Osteoblast (primary cell): ENCODE measurements around the gene ACVR1. TPM values are rescaled to one million over a fixed set of nuclear protein-coding genes. Genes with fewer than 3 reads are reported as not detected.

ENCODE experiments used
- DNase-seq: peaks from one replicate; pipeline ENCODE4 v3.0.0; 2011; ENCODE audit warnings: low spot score, mixed read lengths; ENCODE audit not compliant: insufficient read length; ENCODE audit errors: missing footprints
- H2AFZ ChIP-seq: 2 replicates; pipeline ENCODE4 v1.6.0; 2011; ENCODE audit warnings: mild to moderate bottlenecking, low read length
- H3K27ac ChIP-seq: 2 replicates; pipeline ENCODE4 v1.5.1; 2011; ENCODE audit warnings: mild to moderate bottlenecking, low read depth, low read length, moderate library complexity
- H3K27me3 ChIP-seq: 2 replicates; pipeline ENCODE4 v1.6.0; 2012; ENCODE audit warnings: mild to moderate bottlenecking, control low read depth, inconsistent platforms, low read length, moderate library complexity; ENCODE audit not compliant: insufficient read depth
- H3K36me3 ChIP-seq: 2 replicates; pipeline ENCODE4 v1.5.1; 2011; ENCODE audit warnings: mild to moderate bottlenecking, low read length, control low read depth, moderate library complexity; ENCODE audit not compliant: insufficient read depth
- H3K4me1 ChIP-seq: 2 replicates; pipeline ENCODE4 v1.5.1; 2011; ENCODE audit warnings: mild to moderate bottlenecking, low read length, control low read depth, moderate library complexity; ENCODE audit not compliant: insufficient read depth
- H3K4me2 ChIP-seq: 2 replicates; pipeline ENCODE4 v1.6.0; 2011; ENCODE audit warnings: mild to moderate bottlenecking, low read length; ENCODE audit not compliant: insufficient read depth
- H3K4me3 ChIP-seq: fragments of 200-600 bp; sonication (generic); 3 replicates; pipeline ENCODE4 v1.5.1; 2012; ENCODE audit warnings: mild to moderate bottlenecking, low read length, inconsistent platforms; ENCODE audit not compliant: insufficient read depth
- H3K79me2 ChIP-seq: 2 replicates; pipeline ENCODE4 v1.6.0; 2012; ENCODE audit warnings: mild to moderate bottlenecking, low read length, control low read depth, inconsistent platforms; ENCODE audit not compliant: insufficient read depth
- H3K9me3 ChIP-seq: 2 replicates; pipeline ENCODE4 v1.5.1; 2011; ENCODE audit warnings: low read depth, low read length, control low read depth
- H4K20me1 ChIP-seq: 2 replicates; pipeline ENCODE4 v1.6.0; 2012; ENCODE audit warnings: mild to moderate bottlenecking, low read length, control low read depth; ENCODE audit not compliant: insufficient read depth
- total RNA-seq: library from RNA; depleted of rRNA; stranded (reverse); fragments of >200 nt; gene quantifications from 2 replicates; pipeline ENCODE4 v1.2.3, GENCODE V29; 2012
- TF ChIP-seq, protein P1 (sequence below): IDR thresholded peaks from 2 replicates; pipeline ENCODE4 v1.5.1; 2011; ENCODE audit warnings: mild to moderate bottlenecking, low read depth, low read length, moderate library complexity; ENCODE audit errors: extremely low read depth

ACVR1 gene
- total RNA-seq, 1 donor = 52.5 TPM

DNA sequence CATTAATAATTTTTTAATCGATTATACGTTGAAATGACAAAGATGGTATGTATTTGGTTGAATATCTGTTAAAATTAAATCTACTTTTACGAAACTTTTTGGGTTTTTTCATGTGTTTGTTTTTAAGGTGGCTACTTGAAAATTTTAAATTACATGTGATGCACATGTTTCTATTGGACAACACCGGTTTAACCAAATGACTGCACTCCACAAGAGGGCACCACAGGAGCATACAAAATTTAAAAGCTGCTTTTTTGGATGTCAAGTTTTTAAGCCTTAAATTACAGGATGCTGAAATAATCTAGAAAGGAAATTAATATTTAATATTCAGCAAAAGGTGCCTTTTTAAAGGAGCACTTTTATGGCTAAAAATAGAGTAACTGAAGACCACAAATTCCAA lies 98.7 kb downstream of the ACVR1 start:
- H2AFZ ChIP-seq = no peak overlapping the region
- peaks cover 11% of the 10 kb centered on the region for H3K79me2 ChIP-seq
- H3K27ac ChIP-seq = no peak overlapping the region
- H3K4me2 ChIP-seq = no peak overlapping the region
- H3K9me3 ChIP-seq = no peaks in the 10 kb centered on the region
- peaks cover 13% of the 10 kb centered on the region for H4K20me1 ChIP-seq
- TF ChIP-seq, protein P1, sequence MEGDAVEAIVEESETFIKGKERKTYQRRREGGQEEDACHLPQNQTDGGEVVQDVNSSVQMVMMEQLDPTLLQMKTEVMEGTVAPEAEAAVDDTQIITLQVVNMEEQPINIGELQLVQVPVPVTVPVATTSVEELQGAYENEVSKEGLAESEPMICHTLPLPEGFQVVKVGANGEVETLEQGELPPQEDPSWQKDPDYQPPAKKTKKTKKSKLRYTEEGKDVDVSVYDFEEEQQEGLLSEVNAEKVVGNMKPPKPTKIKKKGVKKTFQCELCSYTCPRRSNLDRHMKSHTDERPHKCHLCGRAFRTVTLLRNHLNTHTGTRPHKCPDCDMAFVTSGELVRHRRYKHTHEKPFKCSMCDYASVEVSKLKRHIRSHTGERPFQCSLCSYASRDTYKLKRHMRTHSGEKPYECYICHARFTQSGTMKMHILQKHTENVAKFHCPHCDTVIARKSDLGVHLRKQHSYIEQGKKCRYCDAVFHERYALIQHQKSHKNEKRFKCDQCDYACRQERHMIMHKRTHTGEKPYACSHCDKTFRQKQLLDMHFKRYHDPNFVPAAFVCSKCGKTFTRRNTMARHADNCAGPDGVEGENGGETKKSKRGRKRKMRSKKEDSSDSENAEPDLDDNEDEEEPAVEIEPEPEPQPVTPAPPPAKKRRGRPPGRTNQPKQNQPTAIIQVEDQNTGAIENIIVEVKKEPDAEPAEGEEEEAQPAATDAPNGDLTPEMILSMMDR = peak; percentile 70
- no peak for DNase-seq
- H3K36me3 ChIP-seq = peaks cover 39% of the 10 kb centered on the region
- no peaks in the 10 kb centered on the region for H3K4me1 ChIP-seq
- H3K27me3 ChIP-seq = no peaks in the 10 kb centered on the region
- H3K4me3 ChIP-seq = no peak overlapping the region

DNA sequence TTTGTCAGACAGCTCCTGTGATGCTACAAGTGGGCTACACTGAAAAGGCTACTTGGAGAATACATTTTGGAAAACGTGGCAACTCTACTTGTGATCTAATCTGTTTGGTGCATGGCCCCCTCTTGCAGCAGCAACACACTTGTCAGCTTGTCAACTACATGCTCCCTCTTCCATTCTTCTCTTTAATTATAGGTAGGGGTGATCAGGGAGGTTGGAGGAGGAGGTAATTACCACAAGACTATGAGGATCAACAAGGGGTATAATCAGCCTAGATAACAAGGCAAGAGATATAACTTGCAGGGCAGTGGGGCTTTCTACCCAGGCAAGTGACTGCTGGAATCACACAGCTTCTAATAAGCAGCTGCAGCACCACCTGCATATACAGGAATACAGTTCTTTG lies 104.9 kb downstream of the ACVR1 start:
- TF ChIP-seq, protein P1 = no peak
- Histone ChIP-seq H3K79me2 (no peaks in the 10 kb centered on the region), H3K27me3 (no peaks in the 10 kb centered on the region), H2AFZ (no peak overlapping the region), H3K27ac (no peak overlapping the region), H3K36me3 (peaks cover 31% of the 10 kb centered on the region), H3K4me3 (no peak overlapping the region), H3K4me1 (no peaks in the 10 kb centered on the region), H3K9me3 (no peaks in the 10 kb centered on the region), H3K4me2 (no peak overlapping the region), H4K20me1 (no peaks in the 10 kb centered on the region)
- no peak for DNase-seq

DNA sequence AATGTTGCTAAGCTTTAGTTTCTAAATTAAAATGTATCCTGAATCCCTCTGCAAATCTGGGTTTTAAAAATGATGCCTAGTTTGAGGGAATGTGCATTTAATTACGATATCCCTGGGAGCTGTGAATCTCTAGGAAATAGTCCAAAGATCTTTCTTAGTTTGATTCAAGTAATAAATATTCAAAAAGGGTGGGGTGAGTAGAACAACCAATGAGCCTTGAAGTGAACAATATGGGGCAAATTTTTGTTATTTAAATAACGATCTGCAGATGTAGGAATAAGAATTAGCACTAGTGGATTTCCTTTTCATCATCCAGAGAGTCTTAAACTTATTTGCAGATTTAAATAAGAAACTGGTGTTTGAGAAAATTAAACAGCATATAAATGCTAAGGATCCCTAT lies 106.3 kb downstream of the ACVR1 start:
- H3K4me3 ChIP-seq = no peak overlapping the region
- no peaks in the 10 kb centered on the region for H3K79me2 ChIP-seq
- no peak for DNase-seq
- H2AFZ ChIP-seq = no peak overlapping the region
- TF ChIP-seq, protein P1 = no peak
- H3K9me3 ChIP-seq = no peaks in the 10 kb centered on the region
- H3K4me2 ChIP-seq = no peak overlapping the region
- H3K27ac ChIP-seq = no peak overlapping the region
- H3K27me3 ChIP-seq = no peaks in the 10 kb centered on the region
- H3K36me3 ChIP-seq = peaks cover 39% of the 10 kb centered on the region
- H3K4me1 ChIP-seq = no peaks in the 10 kb centered on the region
- no peaks in the 10 kb centered on the region for H4K20me1 ChIP-seq

DNA sequence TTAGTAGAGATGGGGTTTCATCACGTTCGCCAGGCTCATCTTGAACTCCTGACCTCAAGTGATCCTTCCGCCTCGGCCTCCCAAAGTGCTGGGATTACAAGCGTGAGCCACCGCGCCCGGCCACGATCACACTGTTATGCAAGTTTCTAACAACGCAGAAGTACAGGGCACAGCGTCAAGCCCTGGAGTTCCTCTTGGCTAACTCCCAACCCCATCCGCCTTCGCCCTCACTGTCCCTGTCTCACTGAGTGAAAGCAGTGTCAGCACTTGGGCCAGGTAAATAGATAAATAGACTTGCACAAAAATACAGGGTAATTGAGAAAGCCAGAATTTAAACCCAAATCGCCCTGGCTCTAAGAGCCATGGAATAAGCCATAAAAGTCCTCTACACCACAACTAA lies 111.7 kb downstream of the ACVR1 start:
- Histone ChIP-seq H3K4me3 (no peak overlapping the region), H3K36me3 (peaks cover 63% of the 10 kb centered on the region)

More for the DNA sequence above, 111.7 kb downstream of the ACVR1 start:
- Histone ChIP-seq H3K27ac (no peak overlapping the region), H3K4me1 (no peaks in the 10 kb centered on the region), H3K4me2 (no peak overlapping the region), H3K9me3 (peaks cover 6% of the 10 kb centered on the region), H4K20me1 (no peaks in the 10 kb centered on the region), H3K79me2 (peaks cover 1% of the 10 kb centered on the region), H2AFZ (no peak overlapping the region), H3K27me3 (no peaks in the 10 kb centered on the region)
- DNase-seq = no peak
- TF ChIP-seq, protein P1 = no peak
